A673 (cell line): ENCODE measurements around the gene SELP. TPM values are rescaled to one million over a fixed set of nuclear protein-coding genes. Genes with fewer than 3 reads are reported as not detected.

ENCODE experiments used
- BruUV-seq: library from RNA; stranded (reverse); fragments of 400-500 nt; replicated peaks from 2 replicates; lab custom pipeline; 2021; lab: Mats Ljungman, UMichigan
- CTCF ChIA-PET: fragments of 300-600 bp; sonication (Branson Sonifier 250); formaldehyde crosslinking; loops from one replicate; lab custom pipeline; 2022; ENCODE audit warnings: antibody characterized with exemption; lab: Charles Lee
- POLR2A ChIA-PET: fragments of 300-600 bp; sonication (Branson Sonifier 250); formaldehyde crosslinking; loops from one replicate; lab custom pipeline; 2022; ENCODE audit warnings: antibody characterized with exemption; ENCODE audit not compliant: low non-redundant PET; lab: Charles Lee
- DNase-seq: peaks from one replicate; pipeline ENCODE4 v3.0.0-alpha.2; 2015; ENCODE audit warnings: low spot score
- H3K27ac ChIP-seq: fragments of 200-600 bp; sonication (generic); 2 replicates; pipeline ENCODE4 v1.5.1; 2016; ENCODE audit warnings: mixed run types, low read depth, mild to moderate bottlenecking, mixed read lengths, antibody characterized with exemption, low read length; ENCODE audit not compliant: poor library complexity, severe bottlenecking
- H3K27me3 ChIP-seq: fragments of 200-600 bp; sonication (generic); replicated peaks from 2 replicates; pipeline ENCODE4 v1.6.1; 2017; ENCODE audit warnings: mixed run types, low read depth, mild to moderate bottlenecking, mixed read lengths, antibody characterized with exemption, low read length; ENCODE audit not compliant: insufficient read depth, poor library complexity
- H3K36me3 ChIP-seq: fragments of 200-600 bp; sonication (generic); 2 replicates; pipeline ENCODE4 v1.6.1; 2016; ENCODE audit warnings: mixed run types, mild to moderate bottlenecking, mixed read lengths, antibody characterized with exemption, low read length; ENCODE audit not compliant: insufficient read depth, poor library complexity, severe bottlenecking
- H3K4me1 ChIP-seq: fragments of 200-600 bp; sonication (generic); 2 replicates; pipeline ENCODE4 v1.6.1; 2017; ENCODE audit warnings: mixed run types, mild to moderate bottlenecking, mixed read lengths, antibody characterized with exemption, low read length; ENCODE audit not compliant: insufficient read depth, poor library complexity, severe bottlenecking
- H3K4me3 ChIP-seq: fragments of 200-600 bp; sonication (generic); 2 replicates; pipeline ENCODE4 v1.5.1; 2016; ENCODE audit warnings: low read depth, mixed run types, mild to moderate bottlenecking, mixed read lengths, low read length; ENCODE audit not compliant: poor library complexity, severe bottlenecking
- H3K9me3 ChIP-seq: fragments of 200-600 bp; sonication (generic); 2 replicates; pipeline ENCODE4 v1.6.1; 2016; ENCODE audit warnings: mixed run types, low read depth, mild to moderate bottlenecking, mixed read lengths, antibody characterized with exemption, low read length; ENCODE audit not compliant: poor library complexity, severe bottlenecking
- CTCF ChIP-seq: fragments of 300-800, 200-600 bp; sonication (generic); conservative IDR thresholded peaks from 2 replicates; pipeline ENCODE4 v1.5.1; 2017; ENCODE audit warnings: low read depth, mild to moderate bottlenecking, antibody characterized with exemption, low read length, moderate library complexity, mixed read lengths
- EZH2 ChIP-seq: fragments of 200-600 bp; sonication (generic); IDR thresholded peaks from 2 replicates; pipeline ENCODE4 v1.6.1; 2017; ENCODE audit warnings: borderline replicate concordance, low read depth, mild to moderate bottlenecking, mixed read lengths, antibody characterized with exemption, low read length; ENCODE audit not compliant: poor library complexity, severe bottlenecking
- intact Hi-C: fragments of 100-400 bp; cut with micrococcal nuclease; formaldehyde crosslinking; loops from one replicate; pipeline ENCODE4 v1.10.0; 2022; ENCODE audit not compliant: unreplicated experiment
- total RNA-seq: library from RNA; stranded (reverse); gene quantifications from 2 replicates; pipeline ENCODE4 v1.2.3, GENCODE V29; 2021

Gene SELP
- total RNA-seq, 1 experiment from 2014 or later = not detected

DNA sequence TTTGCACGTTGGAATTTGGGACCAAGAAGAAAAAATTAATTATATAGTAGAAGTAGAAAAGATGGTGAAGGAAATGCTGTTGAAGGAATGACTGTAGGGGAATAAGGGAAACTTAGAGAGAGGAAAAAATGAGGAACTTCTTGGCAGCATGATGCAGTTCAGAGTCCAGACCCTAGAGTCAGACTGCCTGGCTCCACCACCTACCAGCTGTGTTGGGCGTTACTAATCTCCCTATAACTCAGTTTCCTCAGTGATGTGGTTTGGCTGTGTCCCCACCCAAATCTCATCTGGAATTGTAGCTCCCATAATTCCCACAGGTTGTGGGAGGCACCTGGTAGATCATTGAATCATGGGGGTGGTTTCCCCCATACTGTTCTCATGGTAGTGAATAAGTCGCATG is 1.3 kb upstream of the SELP start:
- Histone ChIP-seq H3K9me3 (peaks cover 21% of the 10 kb centered on the region), H3K4me3 (no peak overlapping the region), H3K27me3 (peaks cover 16% of the 10 kb centered on the region), H3K4me1 (no peaks in the 10 kb centered on the region), H3K27ac (no peak overlapping the region), H3K36me3 (no peaks in the 10 kb centered on the region)
- no TSS peak for BruUV-seq
- DNase-seq = no peak
- intact Hi-C loops = no loop called here
- CTCF ChIA-PET = no interaction called here
- POLR2A ChIA-PET = no interaction called here
- TF ChIP-seq EZH2 (no peak), CTCF (no peak)

DNA sequence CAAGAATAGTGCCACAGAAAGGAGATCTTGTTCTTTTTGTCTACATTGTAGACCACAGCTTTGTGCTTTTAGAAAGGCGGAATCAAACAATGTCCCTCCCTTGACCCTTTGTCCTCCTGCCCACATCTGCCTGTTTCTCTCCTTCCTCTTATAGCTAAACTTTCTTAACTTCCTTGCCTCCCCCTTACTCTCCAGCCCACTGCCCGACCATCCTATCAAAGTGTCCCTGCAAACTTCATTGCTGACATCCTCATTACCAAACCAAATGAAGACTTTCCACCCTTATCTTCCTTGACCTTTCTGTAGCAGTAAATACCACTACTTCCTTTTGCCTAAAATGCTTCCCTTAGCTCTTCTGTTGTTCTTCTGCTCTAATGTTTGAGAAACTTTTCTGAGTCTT is 5.0 kb downstream of the SELP start:
- POLR2A ChIA-PET = no interaction called here
- H3K4me1 ChIP-seq = no peaks in the 10 kb centered on the region
- DNase-seq = no peak
- CTCF ChIA-PET = no interaction called here
- H3K4me3 ChIP-seq = no peak overlapping the region
- H3K9me3 ChIP-seq = no peaks in the 10 kb centered on the region
- peaks cover 47% of the 10 kb centered on the region for H3K27me3 ChIP-seq
- intact Hi-C loops = no loop called here
- no peaks in the 10 kb centered on the region for H3K36me3 ChIP-seq
- no peak for TF ChIP-seq EZH2
- no peak for TF ChIP-seq CTCF
- H3K27ac ChIP-seq = no peak overlapping the region
- no TSS peak for BruUV-seq

- DNase-seq = no peak
- BruUV-seq = no TSS peak
- POLR2A ChIA-PET = no interaction called here
These were observed 5.8 kb downstream of the SELP start for GRCh38 chr1:169624122-169624521.

More at GRCh38 chr1:169624122-169624521, 5.8 kb downstream of the SELP start:
- Histone ChIP-seq H3K27me3 (peaks cover 47% of the 10 kb centered on the region), H3K9me3 (no peaks in the 10 kb centered on the region), H3K27ac (no peak overlapping the region), H3K36me3 (no peaks in the 10 kb centered on the region), H3K4me3 (no peak overlapping the region), H3K4me1 (no peaks in the 10 kb centered on the region)
- no peak for TF ChIP-seq EZH2
- no peak for TF ChIP-seq CTCF
- CTCF ChIA-PET = no interaction called here
- intact Hi-C loops = no loop called here
